Measurements from ENCODE around the gene CD3D. TPM values are rescaled to one million over a fixed set of nuclear protein-coding genes. Genes with fewer than 3 reads are reported as not detected.

The CD3D gene
- total and polyA plus RNA-seq, 2 donors (not counting 3 experiments of a cell fraction or from before 2014, with no cell fraction given) = not detected

DNA sequence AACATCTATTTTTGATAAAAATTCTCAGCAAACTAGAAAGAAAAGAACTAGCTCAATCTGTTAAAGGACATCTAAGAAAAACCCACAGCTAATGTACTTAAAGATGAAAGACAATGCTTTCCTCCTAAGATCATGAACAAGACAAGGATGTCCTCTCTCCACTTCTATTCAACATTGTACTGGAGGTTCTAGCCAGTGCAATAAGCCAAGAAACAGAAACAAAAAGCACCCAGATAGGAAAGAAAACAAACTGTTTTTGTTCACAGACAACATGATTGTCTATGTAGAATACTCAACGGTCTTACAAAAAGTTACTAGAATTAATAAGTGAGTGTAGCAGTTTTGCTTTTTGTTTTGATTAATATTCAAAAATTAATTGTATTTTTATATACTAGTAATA, 7.8 kb downstream of the CD3D start:
- Histone ChIP-seq H3K4me1 (ENCODE audit: control insufficient read depth, extremely low read depth, insufficient read depth, low read length) (no peaks in the 10 kb centered on the region), H3K36me3 (ENCODE audit: control insufficient read depth in 2 of 2, extremely low read depth in 1 of 2, insufficient read depth in 2 of 2, low read length in 2 of 2) (no peaks in the 10 kb centered on the region), H3K9ac (replicated peaks; ENCODE audit: extremely low read depth, insufficient read depth, low read length) (no peak overlapping the region), H3K4me3 (replicated peaks in 1 of 3; ENCODE audit: insufficient read depth in 1 of 3, low read depth in 1 of 3, low read length in 3 of 3) (no peak overlapping the region), H3K9me1 (replicated peaks; ENCODE audit: control insufficient read depth, extremely low read depth, insufficient read depth, low read length) (no peaks in the 10 kb centered on the region), H3K79me2 (ENCODE audit: control insufficient read depth, insufficient read depth, low read length) (no peaks in the 10 kb centered on the region), H3K27me3 (ENCODE audit: control insufficient read depth in 2 of 2, insufficient read depth in 2 of 2, low read length in 2 of 2) (peaks cover 0 to 7% of the 10 kb centered on the region in 2 experiments), H3K27ac (ENCODE audit: insufficient read depth, low read depth, low read length) (no peak overlapping the region), H2AFZ (ENCODE audit: low read depth, low read length) (no peak overlapping the region), H3K9me3 (replicated peaks; ENCODE audit: control insufficient read depth, insufficient read depth, low read length) (no peaks in the 10 kb centered on the region), H3K4me2 (ENCODE audit: insufficient read depth, low read length) (no peak overlapping the region), H4K20me1 (replicated peaks; ENCODE audit: control insufficient read depth, extremely low read depth, insufficient read depth, low read length) (no peaks in the 10 kb centered on the region)
- CTCF ChIA-PET = no interaction called here
- TF ChIP-seq FOS (IDR thresholded peaks at IDR 0.05; ENCODE audit: borderline replicate concordance, insufficient read depth, low read length) (no peak), JUN (IDR thresholded peaks at IDR 0.05; ENCODE audit: borderline replicate concordance, insufficient read depth, insufficient read length, low read depth) (no peak), POLR2A (IDR thresholded peaks at IDR 0.05; ENCODE audit: low read depth, low read length) (no peak), MYC (IDR thresholded peaks at IDR 0.05; ENCODE audit: low read depth, low read length) (no peak), POLR2AphosphoS5 (IDR thresholded peaks at IDR 0.05; ENCODE audit: insufficient read depth, low read depth, low read length) (no peak), GATA2 (IDR thresholded peaks at IDR 0.05; ENCODE audit: insufficient read depth, insufficient read length, low read depth, low read length) (no peak)
- TF ChIP-seq, protein P1, sequence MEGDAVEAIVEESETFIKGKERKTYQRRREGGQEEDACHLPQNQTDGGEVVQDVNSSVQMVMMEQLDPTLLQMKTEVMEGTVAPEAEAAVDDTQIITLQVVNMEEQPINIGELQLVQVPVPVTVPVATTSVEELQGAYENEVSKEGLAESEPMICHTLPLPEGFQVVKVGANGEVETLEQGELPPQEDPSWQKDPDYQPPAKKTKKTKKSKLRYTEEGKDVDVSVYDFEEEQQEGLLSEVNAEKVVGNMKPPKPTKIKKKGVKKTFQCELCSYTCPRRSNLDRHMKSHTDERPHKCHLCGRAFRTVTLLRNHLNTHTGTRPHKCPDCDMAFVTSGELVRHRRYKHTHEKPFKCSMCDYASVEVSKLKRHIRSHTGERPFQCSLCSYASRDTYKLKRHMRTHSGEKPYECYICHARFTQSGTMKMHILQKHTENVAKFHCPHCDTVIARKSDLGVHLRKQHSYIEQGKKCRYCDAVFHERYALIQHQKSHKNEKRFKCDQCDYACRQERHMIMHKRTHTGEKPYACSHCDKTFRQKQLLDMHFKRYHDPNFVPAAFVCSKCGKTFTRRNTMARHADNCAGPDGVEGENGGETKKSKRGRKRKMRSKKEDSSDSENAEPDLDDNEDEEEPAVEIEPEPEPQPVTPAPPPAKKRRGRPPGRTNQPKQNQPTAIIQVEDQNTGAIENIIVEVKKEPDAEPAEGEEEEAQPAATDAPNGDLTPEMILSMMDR (IDR thresholded peaks at IDR 0.05; ENCODE audit: extremely low read depth in 1 of 2, insufficient read depth in 1 of 2, low read depth in 1 of 2, low read length in 2 of 2) = no peak
- dilution Hi-C loops (cut with MboI; ENCODE audit: extremely low pct_ligation_motif_present, low sequenced_read_pairs) (no loop called here), intact Hi-C loops (cut with micrococcal nuclease) (no loop called here)
- no TSS peak for BruUV-seq (replicated peaks)
- FAIRE-seq (no peak), DNase-seq (ENCODE audit: low read depth, low spot score) (no peak)
- POLR2A ChIA-PET = no interaction called here
